ENCODE results near the gene UBASH3B.

The UBASH3B gene

GRCh38 chr11:122737951-122738693 is 82.6 kb downstream of the UBASH3B start:
- no peak for DNase-seq

GRCh38 chr11:122741613-122742300 is 86.2 kb downstream of the UBASH3B start:
- DNase-seq: no peak

GRCh38 chr11:122742301-122743018 is 86.9 kb downstream of the UBASH3B start:
- no peak for DNase-seq

GRCh38 chr11:122743097-122743741 is 87.7 kb downstream of the UBASH3B start:
- DNase-seq: no peak

GRCh38 chr11:122743949-122744348 is 88.4 kb downstream of the UBASH3B start:
- no peak for DNase-seq

- DNase-seq: no peak
Measured at GRCh38 chr11:122744357-122744756, 88.8 kb downstream of the UBASH3B start.

- DNase-seq: no peak
Measured at GRCh38 chr11:122745111-122745510, 89.6 kb downstream of the UBASH3B start.

GRCh38 chr11:122746050-122746478 is 90.5 kb downstream of the UBASH3B start:
- no peak for DNase-seq

GRCh38 chr11:122746611-122747244 is 91.2 kb downstream of the UBASH3B start:
- no peak for DNase-seq

- no peak for DNase-seq
Measured at GRCh38 chr11:122747351-122747781, 91.8 kb downstream of the UBASH3B start.

GRCh38 chr11:122749005-122749687 is 93.6 kb downstream of the UBASH3B start:
- DNase-seq: peak; percentile 81

- no peak for DNase-seq
Measured at GRCh38 chr11:122750049-122750448, 94.5 kb downstream of the UBASH3B start.

- no peak for DNase-seq
Measured at GRCh38 chr11:122751292-122752070, 96.0 kb downstream of the UBASH3B start.

- DNase-seq: no peak
Measured at GRCh38 chr11:122754028-122754427, 98.5 kb downstream of the UBASH3B start.

GRCh38 chr11:122754553-122755322 is 99.2 kb downstream of the UBASH3B start:
- DNase-seq: no peak

- no peak for DNase-seq
Measured at GRCh38 chr11:122755409-122755808, 99.9 kb downstream of the UBASH3B start.

GRCh38 chr11:122755941-122756340 is 100.4 kb downstream of the UBASH3B start:
- no peak for DNase-seq

- no peak for DNase-seq
Measured at GRCh38 chr11:122756417-122756816, 100.9 kb downstream of the UBASH3B start.

- no peak for DNase-seq
Measured at GRCh38 chr11:122757201-122757600, 101.7 kb downstream of the UBASH3B start.

GRCh38 chr11:122758339-122758738 is 102.8 kb downstream of the UBASH3B start:
- DNase-seq: no peak

Measured in amniotic stem cell (primary cell).